PC-3 (cell line): ENCODE measurements around the gene TRIM33.

Source experiments
- CTCF ChIP-seq: fragments of 300-600 bp; sonication (generic); conservative IDR thresholded peaks from 2 replicates; pipeline ENCODE4 v1.5.1; 2017; ENCODE audit warnings: antibody characterized with exemption, low read depth, mild to moderate bottlenecking, low read length
- EZH2 ChIP-seq: fragments of 300-600 bp; sonication (generic); IDR thresholded peaks from one replicate; pipeline ENCODE4 v1.6.1; 2017; ENCODE audit warnings: antibody characterized with exemption, mild to moderate bottlenecking, low read length; ENCODE audit not compliant: unreplicated experiment
- EZH2phosphoT487 ChIP-seq: fragments of 300-600 bp; sonication (generic); IDR thresholded peaks from 2 replicates; pipeline ENCODE4 v1.6.1; 2018; ENCODE audit warnings: mild to moderate bottlenecking, antibody characterized with exemption, low read length, borderline replicate concordance

DNA sequence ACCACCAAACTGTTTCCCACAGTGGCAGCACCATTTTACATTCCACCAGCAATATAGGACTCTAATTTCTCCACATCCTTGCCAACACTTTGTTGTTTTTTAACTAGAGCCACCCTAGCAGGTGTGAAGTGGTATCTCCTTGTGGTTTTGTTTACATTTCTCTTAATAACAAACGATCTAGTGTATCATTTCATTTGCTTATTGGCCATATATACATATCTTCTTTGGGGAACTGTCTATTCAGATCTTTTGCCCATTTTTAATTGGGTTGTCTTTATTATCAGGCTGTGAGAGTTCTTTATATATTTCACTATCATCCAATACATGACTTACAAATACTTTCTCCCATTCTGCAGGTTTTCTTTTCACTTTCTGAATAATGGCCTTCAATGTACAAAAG, 18.0 kb downstream of the TRIM33 start:
- TF ChIP-seq CTCF (no peak), EZH2phosphoT487 (no peak), EZH2 (no peak)
